ENCODE data around the gene BRSK2. TPM values are rescaled to one million over a fixed set of nuclear protein-coding genes. Genes with fewer than 3 reads are reported as not detected.

The BRSK2 gene
- total and polyA plus RNA-seq, 2 donors (not counting 1 experiment from before 2014, with no cell fraction given): 0.11 to 0.33 TPM

GRCh38 chr11:1456596-1457325 is 67.0 kb downstream of the BRSK2 start:
- H3K9ac ChIP-seq (ENCODE audit: insufficient read depth, low read length): no peak overlapping the region
- no peaks in the 10 kb centered on the region for H4K20me1 ChIP-seq (ENCODE audit: control insufficient read depth, extremely low read depth, insufficient read depth, low read length)

GRCh38 chr11:1457326-1457680 is 67.6 kb downstream of the BRSK2 start:
- H3K9me3 ChIP-seq (ENCODE audit: control insufficient read depth, insufficient read depth, low read depth, low read length): no peaks in the 10 kb centered on the region
- no peak overlapping the region for H3K9ac ChIP-seq (ENCODE audit: insufficient read depth, low read length)
- no peaks in the 10 kb centered on the region for H3K36me3 ChIP-seq (ENCODE audit: control insufficient read depth, insufficient read depth, low read length)
- H3K4me2 ChIP-seq (ENCODE audit: extremely low read depth, insufficient read depth, low read length): no peak overlapping the region
- H3K27me3 ChIP-seq (ENCODE audit: control insufficient read depth, insufficient read depth, low read length): no peaks in the 10 kb centered on the region
- no peak overlapping the region for H2AFZ ChIP-seq (ENCODE audit: low read length)
- no peaks in the 10 kb centered on the region for H3K4me1 ChIP-seq (ENCODE audit: control insufficient read depth, extremely low read depth, insufficient read depth, low read length)
- TF ChIP-seq EZH2 (IDR thresholded peaks at IDR 0.05; ENCODE audit: low read length, missing control alignments) (no peak), CTCF (conservative IDR thresholded peaks at IDR 0.05 in 1 of 2, IDR thresholded peaks at IDR 0.05 in 1 of 2; ENCODE audit: low read depth in 1 of 2, low read length in 2 of 2) (no peak)
- H3K4me3 ChIP-seq (replicated peaks in 1 of 4; ENCODE audit: control extremely low read depth in 1 of 4, insufficient read depth in 1 of 4, low read depth in 3 of 4, low read length in 4 of 4): no peak overlapping the region
- DNase-seq (ENCODE audit: low read depth in 2 of 2): no peak
- H3K79me2 ChIP-seq (ENCODE audit: control insufficient read depth, insufficient read depth, low read length): no peaks in the 10 kb centered on the region
- no peaks in the 10 kb centered on the region for H4K20me1 ChIP-seq (ENCODE audit: control insufficient read depth, extremely low read depth, insufficient read depth, low read length)
- H3K27ac ChIP-seq (ENCODE audit: insufficient read depth, low read length): no peak overlapping the region

More at GRCh38 chr11:1456596-1457325, 67.0 kb downstream of the BRSK2 start:
- Histone ChIP-seq H3K4me2 (ENCODE audit: extremely low read depth, insufficient read depth, low read length) (no peak overlapping the region), H3K27me3 (ENCODE audit: control insufficient read depth, insufficient read depth, low read length) (no peaks in the 10 kb centered on the region), H3K27ac (ENCODE audit: insufficient read depth, low read length) (no peak overlapping the region), H3K79me2 (ENCODE audit: control insufficient read depth, insufficient read depth, low read length) (no peaks in the 10 kb centered on the region), H2AFZ (ENCODE audit: low read length) (no peak overlapping the region), H3K36me3 (ENCODE audit: control insufficient read depth, insufficient read depth, low read length) (no peaks in the 10 kb centered on the region), H3K9me3 (ENCODE audit: control insufficient read depth, insufficient read depth, low read depth, low read length) (no peaks in the 10 kb centered on the region), H3K4me1 (ENCODE audit: control insufficient read depth, extremely low read depth, insufficient read depth, low read length) (no peaks in the 10 kb centered on the region), H3K4me3 (replicated peaks in 1 of 4; ENCODE audit: control extremely low read depth in 1 of 4, insufficient read depth in 1 of 4, low read depth in 3 of 4, low read length in 4 of 4) (no peak overlapping the region)
- DNase-seq (ENCODE audit: low read depth in 2 of 2): no peak
- TF ChIP-seq CTCF (conservative IDR thresholded peaks at IDR 0.05 in 1 of 2, IDR thresholded peaks at IDR 0.05 in 1 of 2; ENCODE audit: low read depth in 1 of 2, low read length in 2 of 2) (no peak), EZH2 (IDR thresholded peaks at IDR 0.05; ENCODE audit: low read length, missing control alignments) (no peak)

GRCh38 chr11:1457856-1458255 is 68.1 kb downstream of the BRSK2 start:
- H4K20me1 ChIP-seq (ENCODE audit: control insufficient read depth, extremely low read depth, insufficient read depth, low read length): no peaks in the 10 kb centered on the region
- no peak overlapping the region for H3K4me3 ChIP-seq (replicated peaks in 1 of 4; ENCODE audit: control extremely low read depth in 1 of 4, insufficient read depth in 1 of 4, low read depth in 3 of 4, low read length in 4 of 4)
- H3K27ac ChIP-seq (ENCODE audit: insufficient read depth, low read length): no peak overlapping the region
- H3K4me2 ChIP-seq (ENCODE audit: extremely low read depth, insufficient read depth, low read length): no peak overlapping the region
- no peaks in the 10 kb centered on the region for H3K79me2 ChIP-seq (ENCODE audit: control insufficient read depth, insufficient read depth, low read length)
- TF ChIP-seq EZH2 (IDR thresholded peaks at IDR 0.05; ENCODE audit: low read length, missing control alignments) (no peak), CTCF (conservative IDR thresholded peaks at IDR 0.05 in 1 of 2, IDR thresholded peaks at IDR 0.05 in 1 of 2; ENCODE audit: low read depth in 1 of 2, low read length in 2 of 2) (no peak)
- H2AFZ ChIP-seq (ENCODE audit: low read length): no peak overlapping the region
- DNase-seq (ENCODE audit: low read depth in 2 of 2): no peak
- no peaks in the 10 kb centered on the region for H3K4me1 ChIP-seq (ENCODE audit: control insufficient read depth, extremely low read depth, insufficient read depth, low read length)
- H3K9me3 ChIP-seq (ENCODE audit: control insufficient read depth, insufficient read depth, low read depth, low read length): no peaks in the 10 kb centered on the region
- H3K9ac ChIP-seq (ENCODE audit: insufficient read depth, low read length): no peak overlapping the region
- no peaks in the 10 kb centered on the region for H3K27me3 ChIP-seq (ENCODE audit: control insufficient read depth, insufficient read depth, low read length)
- H3K36me3 ChIP-seq (ENCODE audit: control insufficient read depth, insufficient read depth, low read length): no peaks in the 10 kb centered on the region
